Measurements from ENCODE around the gene ZNF497.

- TF ChIP-seq CTCF (IDR thresholded peaks at IDR 0.05) (peak in 3 of 6 experiments; percentile 20 to 45 (median 24)), POLR2A (IDR thresholded peaks at IDR 0.05) (peak; percentile 87 to 92)
Observed at GRCh38 chr19:58380662-58381459, 18.3 kb upstream of the ZNF497 start, which contains the start of gene ZNF837.

Measured in Peyer's patch (tissue), 4 donors.